Stimulated activated CD4-positive, alpha-beta T cell treated with anti-CD3 and anti-CD28 coated beads, Interleukin-4, amount 100 ng/mL, for 48 hours (primary cell): ENCODE data around the gene DYNC2H1.

Experiments
- DNase-seq, 2 donors: peaks; one replicate each; pipeline ENCODE4 v3.0.0-alpha.2; 2020; ENCODE audit warnings: low read depth in 2 of 2

The DYNC2H1 gene

DNA sequence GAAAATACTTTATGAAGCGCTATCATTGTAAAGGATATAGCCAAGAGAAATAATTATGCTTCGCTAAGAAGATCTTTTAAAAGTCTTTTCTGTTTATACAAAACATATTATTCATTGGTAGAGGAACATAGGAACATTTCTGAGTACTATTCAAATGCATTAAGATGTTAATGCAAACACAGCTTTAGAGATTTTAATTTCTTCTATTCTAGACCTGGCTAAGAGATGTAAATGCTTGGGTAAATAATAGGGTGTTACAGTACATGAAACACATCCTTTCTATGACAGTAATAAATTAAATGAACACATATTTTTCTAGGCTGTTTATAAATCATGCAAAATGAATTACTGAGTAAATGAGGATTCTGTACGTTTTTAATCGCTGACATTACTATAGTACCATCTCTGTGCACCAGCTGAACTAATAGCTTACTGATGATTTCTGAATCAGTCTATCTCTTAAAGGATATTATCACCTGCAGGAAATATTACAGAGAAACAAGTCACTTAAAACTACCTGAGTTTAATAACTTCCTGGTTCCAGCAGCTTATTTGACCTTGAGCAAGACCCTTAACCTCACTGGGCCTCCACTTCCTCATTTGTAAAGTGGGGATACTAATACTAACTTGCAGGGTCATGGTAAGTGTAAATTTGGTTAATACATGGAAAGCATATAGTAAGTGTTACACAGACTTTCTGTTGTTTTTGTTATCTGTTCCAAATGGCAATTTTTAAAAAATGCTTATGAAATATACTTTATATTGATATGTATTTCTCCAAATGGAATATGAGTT is 344.9 kb downstream of the DYNC2H1 start:
- no peak for DNase-seq

DNA sequence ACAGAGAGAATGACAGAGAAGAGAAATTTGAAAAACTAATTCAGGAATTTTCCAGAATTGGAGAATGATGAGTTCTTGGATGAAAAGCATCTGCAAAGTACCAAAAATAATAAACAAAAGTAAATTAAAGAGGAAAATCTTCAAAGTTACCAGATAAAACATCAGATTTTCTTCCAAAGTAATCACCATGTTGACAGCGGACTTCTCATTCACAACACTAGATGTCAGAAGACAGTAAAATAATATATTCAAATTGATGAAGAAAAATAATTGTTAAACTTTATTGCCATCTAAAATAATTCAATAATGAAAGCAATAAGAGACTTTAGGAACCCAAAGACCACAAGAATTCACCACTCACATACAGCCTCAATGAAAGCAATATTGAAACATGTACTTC is 355.2 kb downstream of the DYNC2H1 start:
- DNase-seq: no peak

DNA sequence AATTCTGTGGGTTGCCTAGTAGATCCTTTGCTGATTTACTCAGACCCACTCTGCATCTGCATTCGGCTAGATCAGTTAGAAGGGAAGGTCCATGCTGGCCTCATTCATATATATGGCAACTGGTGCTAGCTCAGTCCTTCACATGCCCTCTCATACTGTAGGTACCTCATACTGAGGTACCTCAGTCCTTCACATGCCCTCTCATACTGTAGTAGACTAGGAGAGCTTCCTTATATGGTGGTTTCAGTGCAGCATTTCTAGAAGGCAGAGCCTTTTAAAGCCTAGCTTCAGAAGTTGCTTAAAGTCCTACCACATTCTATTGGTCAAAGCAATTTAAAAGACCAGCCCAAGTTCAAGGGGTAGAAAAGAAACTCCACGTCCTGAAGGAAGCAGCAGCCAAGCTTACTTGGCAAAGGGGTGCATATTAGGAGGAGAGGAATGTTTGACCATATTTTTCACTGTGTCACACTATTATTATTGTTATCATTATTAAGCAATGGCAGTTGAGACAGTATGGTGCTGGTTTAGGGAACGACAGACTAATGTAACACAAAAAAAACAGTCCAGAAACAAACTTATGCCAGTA is 356.4 kb downstream of the DYNC2H1 start:
- no peak for DNase-seq

DNA sequence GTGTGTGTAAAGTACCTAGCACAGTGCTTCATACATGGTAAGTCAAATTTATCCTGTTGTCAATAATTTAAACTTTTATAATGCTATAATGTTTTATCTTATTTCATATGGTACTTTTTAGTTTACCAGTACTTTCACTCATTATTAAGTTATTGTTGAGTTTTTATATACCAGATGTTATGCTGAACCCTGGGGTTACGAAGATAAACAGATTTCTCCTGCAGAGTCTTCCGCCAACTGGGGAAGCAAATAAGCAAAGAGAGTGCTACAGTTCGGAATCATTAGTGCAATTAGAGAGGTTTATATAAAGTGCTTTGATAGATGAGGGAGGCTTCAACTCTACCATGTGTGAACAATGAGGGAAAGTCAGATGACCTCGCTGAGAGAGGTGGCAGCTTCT is 362.3 kb downstream of the DYNC2H1 start:
- no peak for DNase-seq

DNA sequence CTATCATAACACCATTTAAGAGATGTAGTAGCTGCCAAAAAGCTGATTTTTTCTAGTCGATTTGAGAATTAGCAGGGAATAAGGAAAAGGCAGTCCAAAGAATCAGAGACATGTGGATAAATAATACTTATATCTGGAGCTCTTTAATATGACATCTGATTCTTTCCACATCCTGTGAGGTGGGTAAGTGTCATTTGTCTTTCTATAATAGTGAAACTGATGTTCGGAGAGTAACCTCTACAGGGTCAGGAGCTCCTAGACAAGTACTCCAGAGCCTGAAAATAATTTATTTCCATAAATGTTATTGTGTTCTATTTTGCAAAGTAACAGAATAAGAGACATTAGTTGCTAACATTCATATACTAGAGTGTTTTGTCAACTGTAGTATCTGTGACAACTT is 367.6 kb downstream of the DYNC2H1 start:
- no peak for DNase-seq

DNA sequence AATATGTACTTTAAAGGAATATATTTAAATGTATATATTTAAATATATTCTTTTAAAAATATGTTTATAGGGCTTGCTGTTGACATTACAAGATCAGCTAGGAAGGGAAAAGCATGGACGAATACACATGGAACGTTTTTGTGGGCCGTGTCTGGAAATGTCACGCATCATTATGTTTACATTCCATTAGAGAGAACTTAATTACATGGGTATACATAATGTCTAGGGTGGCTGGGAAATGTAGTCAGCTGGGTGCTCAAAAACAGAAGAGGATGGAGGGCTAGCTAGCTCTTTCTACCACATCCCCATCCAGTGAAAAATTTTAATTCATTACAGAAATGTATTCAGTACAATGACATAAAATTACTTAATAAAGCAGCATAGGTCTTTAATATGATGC is 371.2 kb downstream of the DYNC2H1 start:
- DNase-seq: no peak

DNA sequence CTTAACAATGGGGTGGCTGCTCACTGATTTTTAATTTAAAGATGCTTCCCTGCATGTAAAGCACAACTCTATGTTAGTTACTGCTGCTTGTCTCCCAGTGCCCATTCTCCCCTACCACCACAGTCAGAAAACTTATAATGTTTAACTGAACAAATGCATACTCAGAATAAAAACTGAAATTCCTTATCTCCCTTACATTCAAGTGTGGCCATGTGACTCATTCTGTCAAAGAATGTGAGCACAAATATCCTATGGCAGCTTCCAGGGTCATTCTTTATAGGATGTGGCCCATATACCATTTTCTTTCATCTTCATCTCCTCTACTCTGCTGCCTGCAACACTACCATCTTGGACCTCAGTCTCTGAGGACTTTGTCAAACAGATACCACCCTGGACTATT is 374.8 kb downstream of the DYNC2H1 start:
- DNase-seq: no peak

DNA sequence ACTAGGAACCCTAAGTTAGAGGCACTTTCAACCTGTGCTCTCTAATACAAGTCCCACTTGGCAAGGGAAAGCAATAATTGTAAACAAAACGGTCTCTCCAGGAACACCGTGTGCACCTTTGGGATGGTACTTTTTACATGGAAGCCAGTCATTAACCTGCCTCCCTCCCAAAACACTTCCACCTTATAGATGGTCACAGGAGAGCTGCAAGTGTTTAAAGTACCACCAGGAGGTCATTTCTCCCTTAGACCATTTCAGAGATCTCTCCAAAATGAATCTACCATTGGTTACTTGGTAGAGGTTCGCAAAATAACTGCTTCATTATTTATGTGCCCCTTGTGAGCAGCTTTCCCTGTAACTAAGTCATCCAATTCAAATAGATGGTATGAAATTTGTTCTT is 375.3 kb downstream of the DYNC2H1 start:
- no peak for DNase-seq

DNA sequence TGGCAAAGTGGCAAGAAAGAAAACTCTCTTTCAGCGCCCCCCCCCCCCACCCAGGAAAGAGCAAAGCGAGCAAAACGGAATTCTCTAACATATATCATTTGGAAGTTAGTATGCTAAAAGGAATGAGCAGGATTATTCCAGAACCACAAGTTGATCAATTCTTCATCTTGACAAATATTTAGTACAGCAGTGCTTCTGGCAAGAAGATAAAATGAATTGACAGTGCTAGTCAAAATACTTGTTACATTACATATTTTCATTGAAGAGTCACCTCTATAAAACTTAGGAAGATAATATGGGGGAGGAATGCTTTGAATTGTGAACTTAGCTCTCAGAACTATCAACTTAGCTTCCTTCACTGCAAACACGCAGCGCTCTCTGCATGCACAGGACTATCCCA is 377.4 kb downstream of the DYNC2H1 start:
- no peak for DNase-seq

DNA sequence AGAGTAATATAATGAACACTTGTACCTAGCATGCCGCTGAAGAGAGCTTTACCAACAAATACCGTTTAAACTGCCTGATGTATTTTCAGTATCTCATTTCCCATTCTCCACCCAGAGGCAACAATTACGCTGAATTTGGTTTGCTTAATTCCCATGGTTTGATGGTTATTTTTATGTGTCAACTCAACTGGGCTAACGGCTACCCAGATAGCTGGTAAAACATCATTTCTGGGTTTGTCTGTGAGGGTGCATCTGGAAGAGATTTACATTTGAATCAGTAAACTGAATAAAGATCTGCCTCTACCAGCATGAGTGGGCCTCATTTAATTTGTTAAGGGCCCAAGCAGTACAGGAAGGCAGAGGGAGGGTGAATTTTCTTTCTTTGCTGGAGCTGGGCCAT is 377.9 kb downstream of the DYNC2H1 start:
- no peak for DNase-seq

DNA sequence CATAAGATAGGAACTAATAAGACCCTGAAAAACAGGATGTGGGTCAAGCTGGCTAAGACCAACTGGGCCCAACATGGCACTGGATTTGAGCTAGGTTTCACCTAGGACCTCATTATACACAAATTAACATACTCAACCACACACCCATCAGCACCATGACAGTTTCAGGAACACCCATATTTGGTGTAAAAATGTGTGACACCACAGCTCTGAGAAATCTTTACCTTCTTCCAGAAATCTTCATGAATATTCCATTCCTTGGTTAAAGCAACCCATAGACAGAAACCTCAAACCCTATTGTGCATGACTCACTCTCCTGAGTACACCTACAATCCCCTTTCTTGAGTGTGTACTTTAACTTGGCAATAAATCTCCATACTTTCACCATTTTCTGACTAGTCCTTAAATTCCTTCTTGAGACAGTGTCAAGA is 378.8 kb downstream of the DYNC2H1 start:
- no peak for DNase-seq

DNA sequence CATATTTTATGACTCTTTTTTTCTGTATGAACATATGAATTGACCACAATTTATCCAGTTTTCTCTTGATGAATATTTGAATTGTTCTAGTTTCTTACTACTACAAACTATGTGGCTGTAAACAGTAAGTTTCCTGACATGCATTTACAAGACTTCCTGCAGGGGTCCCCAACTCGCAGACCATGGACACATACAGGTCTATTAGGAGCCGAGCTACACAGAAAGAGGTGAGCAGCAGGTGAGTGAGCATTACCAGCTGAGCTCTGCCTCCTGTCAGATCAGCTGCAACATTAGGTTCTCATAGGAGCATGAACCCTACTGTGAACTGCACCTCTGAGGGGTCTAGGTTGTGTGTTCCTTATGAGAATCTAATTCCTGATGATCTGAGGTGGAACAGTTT is 379.4 kb downstream of the DYNC2H1 start:
- DNase-seq: no peak

DNA sequence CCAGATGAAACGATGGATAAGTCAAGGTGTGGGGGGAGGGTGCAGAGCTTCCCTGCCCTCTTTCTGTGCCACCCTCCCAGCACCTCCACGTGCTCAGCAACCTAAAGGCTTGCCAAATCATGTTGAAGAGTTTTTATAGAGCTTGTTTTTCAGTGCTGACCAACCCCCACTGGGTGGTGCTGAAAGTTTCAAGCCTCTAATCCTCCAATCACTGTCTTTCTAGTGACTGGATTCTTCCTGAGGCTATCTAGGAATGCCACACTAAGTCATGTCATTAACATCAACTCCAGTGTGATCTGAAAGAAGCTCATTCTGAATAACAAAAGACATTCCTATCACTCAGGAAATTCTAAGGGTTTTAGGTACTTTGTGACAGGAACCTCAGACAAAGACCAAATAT is 382.6 kb downstream of the DYNC2H1 start:
- DNase-seq: no peak

DNA sequence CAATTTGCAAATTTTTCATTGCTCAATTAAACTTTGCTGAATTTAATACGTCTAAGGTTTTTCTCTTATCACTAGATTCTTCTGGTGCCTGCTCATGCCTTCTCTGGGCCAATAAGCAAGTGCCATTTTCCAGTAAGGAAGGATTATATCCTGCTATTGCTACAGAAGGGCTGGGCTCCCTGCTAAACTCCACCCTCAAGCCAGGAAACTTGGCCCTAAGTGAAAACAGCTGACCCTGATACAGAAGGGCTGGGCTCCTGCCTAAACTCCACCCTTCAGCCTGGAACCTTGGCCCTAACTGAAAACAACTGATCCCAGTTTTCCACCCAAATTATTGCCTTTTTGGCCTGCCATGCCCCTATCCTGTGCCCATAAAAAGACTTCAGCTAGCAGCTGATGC is 385.3 kb downstream of the DYNC2H1 start:
- DNase-seq: no peak

DNA sequence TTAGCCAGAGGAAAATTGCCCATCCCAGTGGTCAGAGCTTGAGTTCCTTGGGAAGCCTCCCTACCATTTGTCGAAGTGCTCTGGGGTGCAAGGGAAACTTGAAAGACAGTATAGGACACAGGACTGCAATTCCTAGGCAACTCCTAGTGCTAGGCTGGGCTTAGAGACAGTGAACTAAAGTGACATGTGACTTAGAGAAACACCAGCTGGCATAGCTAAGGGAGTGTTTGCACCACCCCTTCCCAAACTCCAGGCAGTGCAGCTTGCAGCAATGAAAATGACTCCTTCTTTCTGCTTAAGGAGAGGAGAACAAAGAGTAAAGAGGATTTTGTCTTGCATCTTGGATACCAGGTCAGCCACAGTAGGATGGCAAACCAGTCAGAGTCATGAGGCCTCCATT is 388.0 kb downstream of the DYNC2H1 start:
- DNase-seq: no peak

DNA sequence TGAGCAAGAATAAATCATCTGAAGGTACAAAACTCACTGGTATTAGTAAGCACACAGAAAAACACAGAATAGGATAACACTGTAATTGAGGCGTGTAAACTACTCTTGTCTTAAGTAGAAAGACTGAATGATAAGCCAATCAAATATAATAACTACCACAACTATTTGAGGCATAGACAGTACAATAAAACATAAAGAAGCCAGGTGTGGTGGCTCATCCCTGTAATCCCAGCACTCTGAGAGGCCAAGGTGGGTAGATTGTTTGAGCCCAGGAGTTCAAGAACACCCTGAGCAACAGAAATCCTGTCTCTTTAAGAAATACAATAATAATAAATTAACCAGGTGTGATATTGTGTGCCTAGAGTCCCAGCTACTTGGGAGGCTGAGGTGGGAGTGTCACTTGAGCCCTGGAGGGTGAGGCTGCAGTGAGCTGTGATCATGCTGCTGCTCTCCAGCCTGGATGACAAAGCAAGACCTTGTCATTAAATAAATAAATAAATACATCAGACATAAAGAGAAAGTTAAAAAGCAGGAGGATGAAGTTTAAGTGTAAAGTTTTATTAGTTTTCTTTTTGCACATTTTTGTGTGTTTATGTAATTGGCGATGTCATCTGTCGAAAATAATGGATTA is 390.6 kb downstream of the DYNC2H1 start:
- no peak for DNase-seq

DNA sequence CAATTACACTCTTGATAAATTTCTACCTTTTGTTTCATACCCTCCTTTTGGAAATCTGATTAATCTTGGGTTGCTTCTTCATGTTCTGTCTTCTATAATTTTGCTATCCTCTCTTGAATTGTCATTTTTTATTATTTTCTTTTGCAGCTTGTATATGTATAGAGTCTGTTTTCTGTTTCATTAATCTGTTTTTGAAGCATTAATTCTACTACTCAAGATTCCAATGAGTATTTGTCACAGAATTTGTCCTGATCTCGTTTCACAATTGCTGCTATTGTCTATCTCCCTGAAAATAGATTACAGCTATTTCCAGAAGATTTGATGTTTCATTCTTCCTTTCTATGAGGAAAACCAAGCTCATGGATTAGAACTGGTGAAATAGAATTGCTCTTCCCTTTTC is 406.1 kb downstream of the DYNC2H1 start:
- DNase-seq: no peak

DNA sequence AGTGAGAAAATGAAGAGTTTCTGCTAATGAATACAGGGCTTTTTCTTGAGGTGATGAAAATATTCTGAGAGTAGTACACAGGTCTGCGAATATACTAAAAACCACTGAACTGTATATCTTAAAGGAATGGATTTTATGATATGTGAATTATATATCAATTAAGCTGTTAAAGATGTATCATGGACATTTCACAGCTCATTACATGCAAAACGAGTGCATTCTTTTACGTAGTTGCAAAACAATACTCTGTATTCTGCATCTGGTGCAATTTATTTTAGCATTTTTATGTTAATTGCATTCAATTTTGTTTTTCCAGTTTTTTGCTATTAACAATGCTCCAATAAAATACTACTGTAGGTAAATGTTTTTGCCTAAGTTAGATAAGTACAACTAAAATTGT is 411.6 kb downstream of the DYNC2H1 start:
- no peak for DNase-seq

DNA sequence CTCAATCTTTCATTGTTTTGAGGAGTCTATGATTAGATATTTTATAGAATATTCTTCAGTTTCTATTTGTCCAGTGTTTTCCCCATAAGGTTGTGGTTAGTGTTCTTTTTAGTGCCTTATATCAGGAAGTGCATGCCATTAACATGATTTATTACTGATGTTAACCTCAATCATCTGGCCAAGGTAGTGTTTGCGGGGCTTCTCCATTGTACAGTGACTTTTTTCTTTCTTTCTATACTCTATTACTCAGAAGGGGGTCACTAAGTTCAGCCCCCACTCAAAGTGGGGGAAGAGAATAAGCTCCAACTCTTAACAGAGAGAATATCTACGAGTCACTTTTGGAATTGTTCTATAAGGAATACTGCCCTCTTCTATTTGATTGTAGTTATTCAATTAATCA is 415.8 kb downstream of the DYNC2H1 start:
- no peak for DNase-seq

DNA sequence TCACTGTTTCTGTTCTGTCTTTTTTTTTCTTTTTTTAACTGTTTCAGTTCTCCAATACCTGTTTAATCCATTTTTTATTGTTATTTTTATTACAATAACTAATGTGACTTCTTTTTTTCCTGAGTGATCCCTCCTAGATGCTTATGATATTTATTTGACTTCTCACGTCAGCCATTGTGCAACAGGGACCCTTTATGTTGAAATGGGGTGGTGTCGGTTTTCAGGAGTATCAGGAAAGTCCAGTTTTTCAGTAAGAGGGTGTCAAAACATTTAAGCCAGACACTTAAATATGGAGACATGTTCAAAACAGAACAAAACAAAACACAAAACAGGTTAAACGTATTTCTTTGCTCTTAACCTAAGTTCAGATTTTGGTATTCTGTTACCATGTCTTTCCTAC is 418.8 kb downstream of the DYNC2H1 start:
- no peak for DNase-seq

DNA sequence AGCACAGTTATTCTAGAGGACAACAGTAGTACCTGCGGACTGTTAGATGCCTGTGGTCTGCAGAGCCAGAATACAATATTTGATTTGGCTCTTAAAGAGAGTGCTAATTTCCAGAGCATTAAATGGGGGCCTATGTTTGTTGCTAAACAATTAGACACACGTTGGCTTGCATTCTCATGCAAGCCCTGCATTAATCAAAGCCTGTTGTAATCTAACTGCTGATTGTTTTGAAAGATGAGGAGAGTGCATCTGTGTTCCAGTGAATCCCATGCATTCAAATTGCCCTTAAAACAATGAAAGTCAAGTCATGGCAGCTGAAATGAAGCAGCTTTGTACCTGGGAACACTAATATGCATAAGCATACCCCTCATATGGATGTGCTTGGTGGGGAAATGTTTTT is 419.4 kb downstream of the DYNC2H1 start:
- no peak for DNase-seq

DNA sequence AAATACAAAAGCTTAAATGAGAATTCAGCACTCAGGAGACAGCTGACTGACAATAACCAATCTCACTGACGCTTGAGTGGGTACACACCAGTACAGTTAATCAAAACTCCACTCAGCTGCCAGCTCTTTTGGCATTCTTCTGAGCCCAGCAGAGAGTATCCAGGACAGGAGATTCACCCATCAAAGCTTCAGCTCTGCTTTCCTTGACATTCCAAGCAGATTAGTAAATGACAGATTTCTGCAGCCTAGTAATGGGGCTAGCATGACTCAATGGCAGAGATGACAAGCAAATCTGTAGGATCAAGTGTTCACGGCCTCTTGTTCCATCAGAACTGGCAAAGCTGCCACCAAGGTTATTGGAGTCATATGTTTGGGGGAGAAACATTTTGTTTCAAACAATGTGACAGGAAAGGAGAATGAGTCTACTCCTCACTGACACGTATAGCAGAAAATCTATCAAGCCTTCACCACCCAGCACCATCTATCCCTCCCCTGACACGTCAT is 420.0 kb downstream of the DYNC2H1 start:
- DNase-seq: no peak
